Measurements from ENCODE around the gene ATF6B.

ATF6B gene

DNA sequence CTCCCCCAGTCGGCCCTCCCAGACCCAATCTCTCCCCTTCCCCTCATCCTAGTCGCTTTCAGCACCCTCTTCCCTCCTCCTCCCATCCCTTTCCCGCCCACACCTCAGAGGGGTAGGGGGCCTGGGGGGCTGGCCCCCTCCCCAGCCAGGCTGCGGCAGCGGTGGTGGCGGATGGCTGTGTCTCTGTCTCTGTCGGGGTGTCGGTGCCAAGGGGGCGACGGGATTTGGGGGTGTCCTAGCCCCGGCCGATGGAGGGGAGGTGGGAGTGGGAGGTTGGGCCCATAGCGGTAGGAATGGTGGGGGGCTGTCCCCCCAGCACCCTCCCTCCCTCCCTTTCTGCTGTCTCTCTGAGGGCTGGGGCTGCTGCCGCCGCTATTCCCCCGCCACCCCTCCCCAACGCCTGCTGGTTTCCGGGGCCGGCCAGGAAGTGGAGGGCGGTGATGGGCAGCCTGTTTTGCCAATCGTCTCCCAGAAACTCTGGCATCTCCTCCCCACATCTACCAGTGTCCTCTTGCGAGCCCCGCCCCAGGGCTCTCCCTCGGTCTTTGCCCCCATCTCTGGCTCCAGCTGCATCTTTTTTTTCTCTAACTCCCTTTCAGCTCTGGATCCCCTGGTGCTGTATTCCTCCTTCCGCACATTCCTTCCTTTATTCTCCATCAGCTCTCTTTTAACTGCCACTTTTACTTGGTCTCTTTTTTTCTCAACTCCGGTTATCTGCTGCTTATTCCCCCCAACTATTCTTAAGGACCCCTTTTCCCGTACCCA is 47.8 kb upstream of the ATF6B start, which contains the start of gene AGPAT1:
Gene AGPAT1, minus strand, starts transcription at position 374 of the 765 bp plus-strand sequence. CDS start 4,588 bp downstream, outside the sequence.
- Histone ChIP-seq H3K23ac (ENCODE audit: low read length) (no peak within 1 kb of the TSS), H3K9ac (ENCODE audit: low read length) (peak within 1 kb of the TSS; percentile 95), H3K27me3 (ENCODE audit: insufficient read depth, low read length) (no peaks in the 10 kb centered on the region), H4K12ac (ENCODE audit: low read depth, low read length) (peak within 1 kb of the TSS; percentile 97), H2AFZ (ENCODE audit: insufficient read depth, low read length, poor library complexity) (peak within 1 kb of the TSS; percentile 97), H3K36me3 (ENCODE audit: control insufficient read depth in 1 of 2, insufficient read depth in 2 of 2, low read length in 2 of 2) (peaks cover 9 to 14% of the 10 kb centered on the region in 2 experiments), H2BK120ac (ENCODE audit: insufficient read depth, low read length, poor library complexity) (peak within 1 kb of the TSS; percentile 87), H3K4ac (ENCODE audit: low read depth, low read length) (peak within 1 kb of the TSS; percentile 92), H2AK5ac (ENCODE audit: low read length) (peak within 1 kb of the TSS; percentile 97), H4K91ac (ENCODE audit: low read depth, low read length) (peak within 1 kb of the TSS; percentile 94), H3K9me3 (ENCODE audit: insufficient read depth, low read depth, low read length) (no peaks in the 10 kb centered on the region), H2BK5ac (ENCODE audit: low read depth, low read length, poor library complexity) (peak within 1 kb of the TSS; percentile 55), H3K14ac (ENCODE audit: low read length) (peak within 1 kb of the TSS; percentile 96), H3K18ac (ENCODE audit: low read length) (peak within 1 kb of the TSS; percentile 96), H3K4me2 (ENCODE audit: low read length) (peak within 1 kb of the TSS; percentile 79), H3K27ac (ENCODE audit: low read depth, low read length) (peak within 1 kb of the TSS; percentile 91), H3K79me1 (ENCODE audit: low read length) (peaks cover 14% of the 10 kb centered on the region), H3K4me1 (ENCODE audit: control insufficient read depth in 1 of 2, insufficient read depth in 2 of 2, low read length in 2 of 2) (peaks cover 13 to 32% of the 10 kb centered on the region in 2 experiments), H3K4me3 (ENCODE audit: low read depth, low read length) (peak within 1 kb of the TSS; percentile 88), H2BK12ac (ENCODE audit: low read length) (peak within 1 kb of the TSS; percentile 55), H3K79me2 (ENCODE audit: control insufficient read depth, insufficient read depth, low read length, poor library complexity) (peaks cover 10% of the 10 kb centered on the region), H4K8ac (ENCODE audit: low read depth, low read length) (peak within 1 kb of the TSS; percentile 93)
- no CpG with 5 or more reads among the region's 27 CpGs for WGBS (ENCODE audit: extremely low coverage, insufficient coverage, insufficient read length)
- DNase-seq = peak; percentile 95 to 97

DNA sequence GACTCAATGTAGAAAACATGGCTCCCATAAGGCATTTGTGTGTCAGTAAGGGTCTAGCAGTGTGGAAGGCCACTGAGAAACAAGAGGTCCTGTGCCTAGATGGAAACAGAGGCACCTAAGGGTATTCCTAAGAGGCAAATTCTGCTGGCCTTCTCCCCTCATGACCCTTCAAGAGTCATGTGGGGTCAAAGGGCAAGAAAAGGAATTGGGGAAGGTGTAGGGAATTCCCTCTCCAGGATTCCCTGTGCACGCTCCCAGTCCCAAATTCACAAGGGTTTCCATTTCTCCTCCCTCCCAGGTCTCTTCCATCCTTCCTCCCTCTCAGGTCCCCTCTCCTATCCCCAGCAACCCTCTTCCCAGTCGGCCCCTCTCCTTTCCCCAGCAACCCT is 47.3 kb upstream of the ATF6B start:
- Histone ChIP-seq H2AK5ac (ENCODE audit: low read length) (peak overlapping the region; percentile 97), H2BK120ac (ENCODE audit: insufficient read depth, low read length, poor library complexity) (peak overlapping the region; percentile 87), H3K4me3 (ENCODE audit: low read depth, low read length) (peak overlapping the region; percentile 88), H2AFZ (ENCODE audit: insufficient read depth, low read length, poor library complexity) (peak overlapping the region; percentile 97), H3K14ac (ENCODE audit: low read length) (peak overlapping the region; percentile 96), H4K12ac (ENCODE audit: low read depth, low read length) (peak overlapping the region; percentile 97), H2BK5ac (ENCODE audit: low read depth, low read length, poor library complexity) (peak overlapping the region; percentile 55), H3K4me1 (ENCODE audit: control insufficient read depth in 1 of 2, insufficient read depth in 2 of 2, low read length in 2 of 2) (peaks cover 13 to 32% of the 10 kb centered on the region in 2 experiments), H3K9me3 (ENCODE audit: insufficient read depth, low read depth, low read length) (no peaks in the 10 kb centered on the region), H3K23ac (ENCODE audit: low read length) (no peak overlapping the region), H3K27me3 (ENCODE audit: insufficient read depth, low read length) (no peaks in the 10 kb centered on the region), H2BK12ac (ENCODE audit: low read length) (no peak overlapping the region), H3K18ac (ENCODE audit: low read length) (peak overlapping the region; percentile 96), H4K91ac (ENCODE audit: low read depth, low read length) (peak overlapping the region; percentile 94), H3K4ac (ENCODE audit: low read depth, low read length) (peak overlapping the region; percentile 92), H3K79me2 (ENCODE audit: control insufficient read depth, insufficient read depth, low read length, poor library complexity) (peaks cover 10% of the 10 kb centered on the region), H4K8ac (ENCODE audit: low read depth, low read length) (peak overlapping the region; percentile 93), H3K9ac (ENCODE audit: low read length) (peak overlapping the region; percentile 95), H3K79me1 (ENCODE audit: low read length) (peaks cover 14% of the 10 kb centered on the region), H3K27ac (ENCODE audit: low read depth, low read length) (no peak overlapping the region), H3K4me2 (ENCODE audit: low read length) (peak overlapping the region; percentile 77), H3K36me3 (ENCODE audit: control insufficient read depth in 1 of 2, insufficient read depth in 2 of 2, low read length in 2 of 2) (peaks cover 13 to 19% of the 10 kb centered on the region in 2 experiments)
- DNase-seq = no peak
- no CpG with 5 or more reads among the region's 2 CpGs for WGBS (ENCODE audit: extremely low coverage, insufficient coverage, insufficient read length)

DNA sequence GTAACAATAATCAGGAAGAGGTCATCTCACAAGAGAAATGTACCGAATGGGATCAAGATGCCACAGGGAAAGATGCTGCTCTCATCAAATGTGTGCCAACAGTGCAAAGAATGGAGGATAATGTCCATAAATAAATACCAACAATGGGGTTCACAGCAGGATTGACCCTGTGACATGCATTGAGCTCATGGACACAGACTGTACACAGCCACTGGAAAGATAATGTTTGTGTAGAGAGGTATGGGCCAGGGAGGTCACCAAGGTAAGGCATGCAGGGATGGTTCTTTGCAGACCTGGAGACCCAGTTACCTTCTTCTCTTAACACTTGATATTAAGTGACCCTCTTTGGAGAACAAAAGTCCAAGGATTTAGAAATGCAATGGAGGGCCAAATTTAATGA is 46.4 kb upstream of the ATF6B start:
- no peak overlapping the region for H3K18ac ChIP-seq (ENCODE audit: low read length)
- WGBS (ENCODE audit: extremely low coverage, insufficient coverage, insufficient read length) = no CpG with 5 or more reads among the region's 1 CpG

DNA sequence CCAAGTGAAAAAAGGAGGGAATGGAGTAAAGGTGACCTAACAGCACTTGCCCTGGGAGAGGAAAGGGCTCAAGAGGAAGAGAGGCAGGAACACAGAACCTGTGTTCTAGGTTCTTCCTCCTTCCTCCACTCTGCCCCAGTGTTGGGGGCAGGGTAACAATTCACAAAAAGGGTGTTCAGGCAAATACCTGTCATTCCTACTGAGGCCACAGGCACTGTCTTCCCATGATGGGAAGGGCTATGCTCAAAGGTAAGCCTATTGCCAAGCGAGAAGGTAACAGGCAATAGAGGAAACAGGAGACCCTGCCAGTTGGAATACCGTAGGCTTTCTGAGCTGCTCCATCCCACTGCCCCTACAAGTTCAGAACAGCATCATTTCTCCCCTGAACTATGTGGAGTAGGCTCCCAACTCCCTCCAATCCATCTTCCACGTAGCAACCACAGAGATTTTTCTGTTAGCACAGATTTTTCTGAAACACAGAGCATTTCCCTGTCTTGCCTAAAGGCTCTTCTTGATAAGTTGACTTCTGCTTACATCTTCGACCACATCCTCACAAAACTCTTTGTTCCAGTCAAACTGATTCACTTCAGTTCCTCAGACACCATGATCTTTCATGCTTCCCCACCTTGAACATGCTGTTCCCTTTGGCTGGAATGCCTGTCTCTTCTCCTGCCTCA is 45.1 kb upstream of the ATF6B start:
- peak overlapping the region; percentile 45 for H3K9ac ChIP-seq (ENCODE audit: low read length)
- H2BK5ac ChIP-seq (ENCODE audit: low read depth, low read length, poor library complexity) = peak overlapping the region; percentile 38
- no peak overlapping the region for H3K4me3 ChIP-seq (ENCODE audit: low read depth, low read length)
- H3K23ac ChIP-seq (ENCODE audit: low read length) = no peak overlapping the region
- H3K14ac ChIP-seq (ENCODE audit: low read length) = no peak overlapping the region
- peaks cover 14% of the 10 kb centered on the region for H3K79me1 ChIP-seq (ENCODE audit: low read length)
- H2AFZ ChIP-seq (ENCODE audit: insufficient read depth, low read length, poor library complexity) = no peak overlapping the region
- DNase-seq = no peak
- WGBS (ENCODE audit: extremely low coverage, insufficient coverage, insufficient read length) = no CpG with 5 or more reads among the region's 4 CpGs
- H3K9me3 ChIP-seq (ENCODE audit: insufficient read depth, low read depth, low read length) = no peaks in the 10 kb centered on the region
- H4K91ac ChIP-seq (ENCODE audit: low read depth, low read length) = no peak overlapping the region
- H3K4me1 ChIP-seq (ENCODE audit: control insufficient read depth in 1 of 2, insufficient read depth in 2 of 2, low read length in 2 of 2) = peaks cover 13 to 27% of the 10 kb centered on the region in 2 experiments
- no peaks in the 10 kb centered on the region for H3K27me3 ChIP-seq (ENCODE audit: insufficient read depth, low read length)
- H3K4me2 ChIP-seq (ENCODE audit: low read length) = peak overlapping the region; percentile 1
- no peak overlapping the region for H3K18ac ChIP-seq (ENCODE audit: low read length)
- H2BK120ac ChIP-seq (ENCODE audit: insufficient read depth, low read length, poor library complexity) = no peak overlapping the region
- no peak overlapping the region for H4K8ac ChIP-seq (ENCODE audit: low read depth, low read length)
- H2AK5ac ChIP-seq (ENCODE audit: low read length) = no peak overlapping the region
- peaks cover 7% of the 10 kb centered on the region for H3K79me2 ChIP-seq (ENCODE audit: control insufficient read depth, insufficient read depth, low read length, poor library complexity)
- H2BK12ac ChIP-seq (ENCODE audit: low read length) = no peak overlapping the region
- no peak overlapping the region for H4K12ac ChIP-seq (ENCODE audit: low read depth, low read length)
- peak overlapping the region; percentile 45 for H3K27ac ChIP-seq (ENCODE audit: low read depth, low read length)
- H3K36me3 ChIP-seq (ENCODE audit: control insufficient read depth in 1 of 2, insufficient read depth in 2 of 2, low read length in 2 of 2) = peaks cover 31 to 34% of the 10 kb centered on the region in 2 experiments
- peak overlapping the region; percentile 13 for H3K4ac ChIP-seq (ENCODE audit: low read depth, low read length)

More for the DNA sequence above, 46.4 kb upstream of the ATF6B start:
- peaks cover 10% of the 10 kb centered on the region for H3K79me2 ChIP-seq (ENCODE audit: control insufficient read depth, insufficient read depth, low read length, poor library complexity)
- DNase-seq = no peak
- no peak overlapping the region for H2AFZ ChIP-seq (ENCODE audit: insufficient read depth, low read length, poor library complexity)
- H3K79me1 ChIP-seq (ENCODE audit: low read length) = peaks cover 14% of the 10 kb centered on the region
- no peak overlapping the region for H3K4me2 ChIP-seq (ENCODE audit: low read length)
- no peaks in the 10 kb centered on the region for H3K9me3 ChIP-seq (ENCODE audit: insufficient read depth, low read depth, low read length)
- H4K12ac ChIP-seq (ENCODE audit: low read depth, low read length) = no peak overlapping the region
- H2BK12ac ChIP-seq (ENCODE audit: low read length) = no peak overlapping the region
- no peak overlapping the region for H4K91ac ChIP-seq (ENCODE audit: low read depth, low read length)
- peaks cover 19 to 22% of the 10 kb centered on the region in 2 experiments for H3K36me3 ChIP-seq (ENCODE audit: control insufficient read depth in 1 of 2, insufficient read depth in 2 of 2, low read length in 2 of 2)
- no peak overlapping the region for H2BK5ac ChIP-seq (ENCODE audit: low read depth, low read length, poor library complexity)
- no peak overlapping the region for H2AK5ac ChIP-seq (ENCODE audit: low read length)
- no peak overlapping the region for H3K14ac ChIP-seq (ENCODE audit: low read length)
- no peak overlapping the region for H4K8ac ChIP-seq (ENCODE audit: low read depth, low read length)
- no peak overlapping the region for H3K4ac ChIP-seq (ENCODE audit: low read depth, low read length)
- H3K27me3 ChIP-seq (ENCODE audit: insufficient read depth, low read length) = no peaks in the 10 kb centered on the region
- no peak overlapping the region for H3K23ac ChIP-seq (ENCODE audit: low read length)
- H3K4me3 ChIP-seq (ENCODE audit: low read depth, low read length) = no peak overlapping the region
- H3K9ac ChIP-seq (ENCODE audit: low read length) = no peak overlapping the region
- H3K27ac ChIP-seq (ENCODE audit: low read depth, low read length) = no peak overlapping the region
- peaks cover 13 to 32% of the 10 kb centered on the region in 2 experiments for H3K4me1 ChIP-seq (ENCODE audit: control insufficient read depth in 1 of 2, insufficient read depth in 2 of 2, low read length in 2 of 2)
- H2BK120ac ChIP-seq (ENCODE audit: insufficient read depth, low read length, poor library complexity) = no peak overlapping the region
